Activated naive CD4-positive, alpha-beta T cell treated with anti-CD3 and anti-CD28 coated beads, Interleukin-2, amount 50 U/mL, for 72 hours (primary cell): ENCODE results near the gene TMEM116. TPM values are rescaled to one million over a fixed set of nuclear protein-coding genes. Genes with fewer than 3 reads are reported as not detected.

Experiments
- ATAC-seq, 2 donors: fragments of 150-1000 bp; cut with Tn5 transposase; 2 replicates each; pipeline ENCODE4 v1.10.0; 2021; ENCODE audit warnings: mild to moderate bottlenecking in 2 of 2, moderate library complexity in 2 of 2
- DNase-seq, 2 donors: peaks; one replicate each; pipeline ENCODE4 v3.0.0; 2021 to 2022; ENCODE audit warnings: low spot score in 2 of 2
- H3K27ac Mint-ChIP-seq, 2 donors: one replicate each; pipeline ENCODE4 v1.8.0; 2022; ENCODE audit warnings: mild to moderate bottlenecking in 2 of 2, mixed read lengths in 2 of 2
- H3K36me3 Mint-ChIP-seq, 2 donors: one replicate each; pipeline ENCODE4 v1.8.0; 2022; ENCODE audit warnings: mixed read lengths in 2 of 2
- H3K9me3 Mint-ChIP-seq, 2 donors: one replicate each; pipeline ENCODE4 v1.8.0; 2022; ENCODE audit warnings: mixed read lengths in 2 of 2
- total RNA-seq, 2 donors: library from RNA; stranded (reverse); gene quantifications; one replicate each; pipeline ENCODE4 v1.2.3, GENCODE V29; 2022

The TMEM116 gene
- total RNA-seq, 2 donors from 2014 or later, result 16.9 to 18.5 TPM

DNA sequence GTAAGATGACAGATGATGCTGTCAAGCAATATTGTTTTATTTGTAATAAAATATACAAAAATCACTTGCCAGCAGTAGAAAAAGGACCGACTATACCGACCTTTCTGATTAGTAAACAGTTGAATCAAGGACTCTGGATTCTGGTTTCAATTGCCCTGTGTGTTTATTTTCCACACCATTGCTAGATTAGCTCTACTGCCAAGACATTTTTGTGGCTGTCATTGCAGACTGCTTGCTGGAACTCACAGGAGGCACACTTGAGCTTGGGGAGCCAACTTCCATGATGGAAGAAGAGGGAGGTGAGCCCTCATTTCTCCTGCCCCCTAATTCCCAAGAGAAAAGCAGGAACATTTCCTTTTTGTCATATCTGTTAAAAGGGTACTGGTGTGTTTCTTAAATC, 119.7 kb downstream of the TMEM116 start:
- Mint-ChIP-seq H3K36me3 (peaks cover 0 to 12% of the 10 kb centered on the region in 2 donors), H3K9me3 (no peaks in the 10 kb centered on the region), H3K27ac (no peak overlapping the region)
- DNase-seq (no peak), ATAC-seq (no peak)

DNA sequence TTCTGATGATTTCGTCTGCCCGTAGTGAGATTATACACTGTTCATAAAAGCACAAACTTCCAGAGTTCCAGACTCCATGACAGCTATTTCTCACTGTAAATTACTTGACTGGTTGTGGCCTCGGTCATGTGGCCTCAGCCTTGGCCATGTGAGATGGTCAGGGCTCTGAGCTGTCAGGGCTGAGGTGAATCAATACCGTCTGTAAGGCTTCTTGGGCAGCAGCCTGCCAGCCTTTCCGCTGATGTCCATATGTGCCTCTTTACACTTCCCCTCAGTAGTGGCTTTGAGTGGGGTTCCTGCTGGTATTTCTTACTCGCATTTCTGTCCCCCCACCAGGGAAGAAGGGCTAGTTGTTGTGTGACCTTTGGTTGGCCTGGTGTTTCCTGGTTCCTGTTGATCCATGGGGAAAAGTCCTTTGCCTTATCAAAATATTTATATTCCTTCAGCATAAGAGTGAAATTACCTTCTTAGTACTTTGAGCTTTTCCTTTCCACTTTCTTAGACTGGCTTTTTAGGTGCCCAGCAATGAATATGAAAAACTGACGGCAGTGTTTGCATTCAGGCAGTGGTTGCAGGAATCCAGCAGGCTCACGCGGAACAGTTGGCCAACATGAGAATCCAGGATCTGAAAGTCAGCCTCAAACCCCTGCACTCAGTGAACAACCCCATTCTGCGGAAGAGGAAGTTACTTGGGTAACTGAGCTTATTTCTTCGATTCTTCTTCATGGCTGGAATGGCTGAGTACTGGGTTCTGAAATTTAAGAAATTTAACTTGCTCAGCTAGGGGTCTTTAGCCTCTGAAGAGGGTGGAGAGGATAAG, 124.8 kb downstream of the TMEM116 start:
- H3K9me3 Mint-ChIP-seq, result no peaks in the 10 kb centered on the region
- DNase-seq (no peak), ATAC-seq (no peak)
- peaks cover 6 to 11% of the 10 kb centered on the region in 2 donors for H3K36me3 Mint-ChIP-seq
- H3K27ac Mint-ChIP-seq, result peak overlapping the region in 1 of 2 donors; percentile 12

DNA sequence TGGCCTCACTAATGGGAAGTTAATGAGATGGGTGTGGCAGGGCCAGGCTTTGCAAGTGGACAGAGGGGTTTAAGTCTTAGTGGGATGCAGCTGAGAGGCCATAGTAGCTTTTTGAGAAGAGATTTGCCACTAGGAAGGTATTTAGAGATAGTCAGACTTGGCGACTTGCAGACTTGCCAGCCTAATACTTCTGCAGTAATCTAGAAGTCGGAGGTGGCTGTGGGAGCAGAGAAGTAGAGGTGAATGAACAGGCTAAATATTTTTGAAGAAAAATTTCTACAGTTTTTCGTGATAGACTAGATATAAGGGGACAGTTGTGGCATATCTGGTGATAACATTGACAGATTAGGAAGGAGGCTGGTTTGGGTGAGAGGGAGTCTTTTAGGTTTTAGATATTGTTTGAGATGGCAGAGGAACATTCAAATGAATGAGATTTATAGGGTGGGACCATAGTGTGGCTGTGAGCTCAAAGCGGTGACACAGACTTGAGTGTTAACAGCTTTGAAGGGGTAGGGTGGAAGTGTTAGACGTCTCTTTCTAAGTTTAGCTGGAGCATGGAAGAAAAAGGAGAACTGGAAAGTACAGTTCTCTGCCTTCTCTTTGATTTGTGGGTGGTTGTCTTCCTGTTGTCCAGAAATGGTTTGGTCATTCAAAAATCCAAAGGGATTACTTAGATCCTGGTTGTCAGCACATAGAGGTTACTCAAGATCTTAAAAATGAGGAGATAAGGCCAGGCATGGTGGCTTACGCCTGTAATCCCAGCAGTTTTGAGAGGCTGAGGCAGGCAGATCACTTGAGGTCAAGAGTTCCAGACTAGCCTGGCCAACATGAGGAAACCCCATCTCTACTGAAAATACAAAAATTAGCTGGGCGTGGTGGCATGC, 126.1 kb downstream of the TMEM116 start:
- peak overlapping the region; percentile 10 to 32 for H3K27ac Mint-ChIP-seq
- DNase-seq, result no peak
- H3K9me3 Mint-ChIP-seq, result no peaks in the 10 kb centered on the region
- no peak for ATAC-seq
- peaks cover 6 to 8% of the 10 kb centered on the region in 2 donors for H3K36me3 Mint-ChIP-seq

DNA sequence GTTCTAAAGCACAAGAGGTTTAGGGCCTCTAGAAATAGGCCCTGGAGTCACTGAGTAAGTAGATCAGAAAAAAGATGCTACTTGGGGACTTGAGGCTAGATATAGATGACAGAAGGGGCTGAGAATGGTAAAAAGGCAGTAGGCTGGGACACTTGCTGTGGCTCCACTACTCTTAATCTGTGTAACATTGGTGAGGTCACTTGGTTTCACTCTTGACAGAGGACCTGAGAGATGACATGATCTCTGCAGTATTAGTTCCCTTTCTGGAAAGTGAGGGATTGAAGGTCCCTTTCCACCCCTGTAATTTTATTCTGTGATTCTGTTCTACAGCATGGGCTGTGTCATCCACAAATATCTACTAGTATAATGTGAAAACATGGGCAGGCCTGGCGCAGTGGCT, 131.2 kb downstream of the TMEM116 start:
- no peak for ATAC-seq
- Mint-ChIP-seq H3K36me3 (peaks cover 0 to 12% of the 10 kb centered on the region in 2 donors), H3K27ac (no peak overlapping the region), H3K9me3 (no peaks in the 10 kb centered on the region)
- no peak for DNase-seq

Other genes starting within 250 kb of the TMEM116 start
- gene ALDH2, start 246.2 kb downstream of the TMEM116 start, total RNA-seq, result 1 to 10 TPM; 2.4 to 3.2 TPM
- 10 to 100 TPM; 31.8 to 61.3 TPM for gene MAPKAPK5, start 170.9 kb downstream of the TMEM116 start, total RNA-seq
- gene ERP29, start 261 bp upstream of the TMEM116 start, total RNA-seq, result 10 to 100 TPM; 78.9 to 95.1 TPM
- 10 to 100 TPM; 61.2 to 63.5 TPM for gene NAA25, start 95.6 kb upstream of the TMEM116 start, total RNA-seq
- 10 to 100 TPM; 59.6 to 74.3 TPM for gene TRAFD1, start 112.4 kb upstream of the TMEM116 start, total RNA-seq